ENCODE results near the gene TGM3.

DNA sequence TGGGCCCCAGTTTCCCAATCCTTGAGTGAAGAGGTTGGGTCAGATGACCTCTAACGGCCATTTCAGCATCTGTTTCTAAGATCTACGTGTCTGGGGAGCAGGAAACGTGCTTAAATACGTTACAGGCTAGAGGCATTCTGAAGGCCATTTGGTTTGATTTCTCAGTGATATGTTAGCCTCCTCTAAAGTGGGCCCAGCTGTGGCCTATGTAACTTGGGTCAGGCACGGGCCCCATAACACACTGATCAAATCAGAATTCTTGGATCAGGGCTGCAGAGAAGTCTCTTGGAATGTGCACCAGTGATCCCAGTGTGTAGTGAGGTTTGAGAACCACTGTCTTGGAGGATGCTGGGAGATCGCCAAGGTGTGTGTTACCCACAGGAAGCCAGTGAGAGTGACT lies 36.1 kb upstream of the TGM3 start:
- TF ChIP-seq, protein P1, sequence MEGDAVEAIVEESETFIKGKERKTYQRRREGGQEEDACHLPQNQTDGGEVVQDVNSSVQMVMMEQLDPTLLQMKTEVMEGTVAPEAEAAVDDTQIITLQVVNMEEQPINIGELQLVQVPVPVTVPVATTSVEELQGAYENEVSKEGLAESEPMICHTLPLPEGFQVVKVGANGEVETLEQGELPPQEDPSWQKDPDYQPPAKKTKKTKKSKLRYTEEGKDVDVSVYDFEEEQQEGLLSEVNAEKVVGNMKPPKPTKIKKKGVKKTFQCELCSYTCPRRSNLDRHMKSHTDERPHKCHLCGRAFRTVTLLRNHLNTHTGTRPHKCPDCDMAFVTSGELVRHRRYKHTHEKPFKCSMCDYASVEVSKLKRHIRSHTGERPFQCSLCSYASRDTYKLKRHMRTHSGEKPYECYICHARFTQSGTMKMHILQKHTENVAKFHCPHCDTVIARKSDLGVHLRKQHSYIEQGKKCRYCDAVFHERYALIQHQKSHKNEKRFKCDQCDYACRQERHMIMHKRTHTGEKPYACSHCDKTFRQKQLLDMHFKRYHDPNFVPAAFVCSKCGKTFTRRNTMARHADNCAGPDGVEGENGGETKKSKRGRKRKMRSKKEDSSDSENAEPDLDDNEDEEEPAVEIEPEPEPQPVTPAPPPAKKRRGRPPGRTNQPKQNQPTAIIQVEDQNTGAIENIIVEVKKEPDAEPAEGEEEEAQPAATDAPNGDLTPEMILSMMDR (IDR thresholded peaks at IDR 0.05) = no peak
- no peak for TF ChIP-seq POLR2A (IDR thresholded peaks at IDR 0.05)
